Measurements from ENCODE around the gene BIN1. TPM values are rescaled to one million over a fixed set of nuclear protein-coding genes. Genes with fewer than 3 reads are reported as not detected.

Gene BIN1
- polyA plus RNA-seq, 1 donor: 988 TPM

GRCh38 chr2:127024769-127025358 lies 82.1 kb downstream of the BIN1 start:
- no peak for DNase-seq (ENCODE audit: low read depth)

GRCh38 chr2:127023504-127023903 lies 83.5 kb downstream of the BIN1 start:
- no peak for DNase-seq (ENCODE audit: low read depth)

- DNase-seq (ENCODE audit: low read depth): no peak
These were observed 84.1 kb downstream of the BIN1 start for GRCh38 chr2:127022817-127023216.

- DNase-seq (ENCODE audit: low read depth): no peak
These were observed 86.4 kb downstream of the BIN1 start for GRCh38 chr2:127020536-127020935.

GRCh38 chr2:127017548-127017947 lies 89.4 kb downstream of the BIN1 start:
- DNase-seq (ENCODE audit: low read depth): no peak

- no peak for DNase-seq (ENCODE audit: low read depth)
These were observed 90.6 kb downstream of the BIN1 start for GRCh38 chr2:127016329-127016728.

GRCh38 chr2:127015106-127015910 lies 91.6 kb downstream of the BIN1 start:
- DNase-seq (ENCODE audit: low read depth): no peak

GRCh38 chr2:127014630-127015029 lies 92.3 kb downstream of the BIN1 start:
- no peak for DNase-seq (ENCODE audit: low read depth)

- no peak for DNase-seq (ENCODE audit: low read depth)
These were observed 92.7 kb downstream of the BIN1 start for GRCh38 chr2:127014224-127014623.

GRCh38 chr2:127012868-127013267 lies 94.1 kb downstream of the BIN1 start:
- no peak for DNase-seq (ENCODE audit: low read depth)

GRCh38 chr2:127012215-127012614 lies 94.7 kb downstream of the BIN1 start:
- DNase-seq (ENCODE audit: low read depth): no peak

- no peak for DNase-seq (ENCODE audit: low read depth)
These were observed 95.2 kb downstream of the BIN1 start for GRCh38 chr2:127011796-127012195.

- no peak for DNase-seq (ENCODE audit: low read depth)
These were observed 95.7 kb downstream of the BIN1 start for GRCh38 chr2:127011231-127011661.

- no peak for DNase-seq (ENCODE audit: low read depth)
These were observed 98.5 kb downstream of the BIN1 start for GRCh38 chr2:127008265-127009015.

GRCh38 chr2:127007652-127008051 lies 99.3 kb downstream of the BIN1 start:
- DNase-seq (ENCODE audit: low read depth): no peak

- DNase-seq (ENCODE audit: low read depth): no peak
These were observed 100.0 kb downstream of the BIN1 start for GRCh38 chr2:127006962-127007361.

GRCh38 chr2:127004893-127005600 lies 101.9 kb downstream of the BIN1 start:
- DNase-seq (ENCODE audit: low read depth): no peak

- DNase-seq (ENCODE audit: low read depth): no peak
These were observed 103.7 kb downstream of the BIN1 start for GRCh38 chr2:127003070-127003800.

GRCh38 chr2:127001751-127002150 lies 105.2 kb downstream of the BIN1 start:
- no peak for DNase-seq (ENCODE audit: low read depth)

- no peak for DNase-seq (ENCODE audit: low read depth)
These were observed 106.0 kb downstream of the BIN1 start for GRCh38 chr2:127000937-127001336.

- no peak for DNase-seq (ENCODE audit: low read depth)
These were observed 106.8 kb downstream of the BIN1 start for GRCh38 chr2:127000194-127000593.

Measured in forelimb muscle (tissue), 1 donor.